Pancreas (tissue), 10 donors: ENCODE results near the gene VEPH1. TPM values are rescaled to one million over a fixed set of nuclear protein-coding genes. Genes with fewer than 3 reads are reported as not detected.

Experiments used
- ATAC-seq, 4 donors: fragments of 200-7000 bp; cut with Tn5 transposase; one replicate each; pipeline versions ENCODE4 v1.8.0 to v1.9.1; 2020; ENCODE audit warnings: mild to moderate bottlenecking in 4 of 4, moderate library complexity in 4 of 4
- DNase-seq, 6 donors: peaks; one replicate each; pipeline ENCODE4 v3.0.0-alpha.2; 2020
- FAIRE-seq: peaks from 2 replicates; lab custom pipeline; 2012; peaks lifted over from hg19 to GRCh38; lab: Jason Lieb, UNC
- H3K27ac ChIP-seq, 4 donors: fragments of 200-600 bp; sonication (generic); 1 replicate in 3 of 4; 2 replicates in 1 of 4; pipeline versions ENCODE4 v1.5.0 to v1.8.0; 2020
- H3K27me3 ChIP-seq, 4 donors: fragments of 200-600 bp; one replicate each; pipeline ENCODE4 v1.8.0; 2021
- H3K36me3 ChIP-seq, 3 donors: fragments of 200-600 bp; sonication (generic) in 1 of 3; one replicate each; pipeline versions ENCODE4 v1.5.0 to v1.8.0; 2020 to 2021
- H3K4me1 ChIP-seq, 3 donors: fragments of 200-600 bp; one replicate each; pipeline ENCODE4 v1.8.0; 2021
- H3K4me3 ChIP-seq, 4 donors: fragments of 200-600 bp; sonication (generic) in 2 of 4; one replicate each; pipeline versions ENCODE4 v1.5.0 to v1.8.0; 2020 to 2021
- H3K9me3 ChIP-seq, 4 donors: fragments of 200-600 bp; one replicate each; pipeline ENCODE4 v1.8.0; 2021
- CTCF ChIP-seq, 4 donors: fragments of 200-600 bp; sonication (generic) in 3 of 4; IDR thresholded peaks; one replicate each; pipeline versions ENCODE4 v1.5.0 to v1.8.0; 2021; ENCODE audit warnings: antibody characterized with exemption in 4 of 4
- WGBS, 2 donors: extraction: QIAGEN DNeasy Blood & Tissue Kit; methylation state at CpG; one replicate each; pipeline ENCODE4 v1.1.7; 2013; 5-methylcytosine and 5-hydroxymethylcytosine counted together
- intact Hi-C, 3 donors: fragments of 100-400 bp; cut with DNase I; formaldehyde crosslinking; loops; one replicate each; pipeline versions ENCODE4 v1.11.1 to v1.14.2; 2022
- polyA plus RNA-seq, 2 donors: library from polyadenylated mRNA; stranded (reverse); fragments of 200-250 nt; gene quantifications; one replicate each; pipeline ENCODE4 v1.2.3, GENCODE V29; 2013
- total RNA-seq, 6 donors: library from RNA; stranded (reverse); fragmentation: NEBNext Ultra II Directional in 4 of 6; extraction: Animal tissue kit (Norgen Biotek cat#: 25700) in 4 of 6; gene quantifications; one replicate each; pipeline versions ENCODE4 v1.2.1 to v1.2.4, GENCODE V29; 2021 to 2023
- donor health status: healthy with polysubstance abuse.
- donor health status: DM: no; HTN: no; CAD: no; lungs with moderate emphysema.
- donor health status: DM: no; HTN: no; CAD: no.
- donor health status: control.
- donor health status: control.
- donor health status: Bipolar disorder and iron deficiency.
- donor health status: DM: yes; HTN: yes; CAD: no.
- donor health status: DM: no; HTN: no; CAD: no.
- donor health status: DM: no; HTN: no; CAD: no.
- donor health status: DM: yes; HTN: yes; CAD: no.

Gene VEPH1
- total and polyA plus RNA-seq, 8 donors = 7.6 to 18.3 (median 13.1) TPM

- Histone ChIP-seq H3K9me3 (no peaks in the 10 kb centered on the region), H3K4me1 (no peaks in the 10 kb centered on the region), H3K27me3 (no peaks in the 10 kb centered on the region), H3K27ac (no peak overlapping the region), H3K36me3 (no peaks in the 10 kb centered on the region), H3K4me3 (no peak overlapping the region)
- intact Hi-C loops = no loop called here
- TF ChIP-seq CTCF (IDR thresholded peaks at IDR 0.05) = no peak
- ATAC-seq (no peak), FAIRE-seq (no peak), DNase-seq (no peak)
Measured at GRCh38 chr3:157414861-157415260, 88.4 kb downstream of the VEPH1 start.

GRCh38 chr3:157412323-157412855 is 90.8 kb downstream of the VEPH1 start:
- Histone ChIP-seq H3K9me3 (no peaks in the 10 kb centered on the region), H3K36me3 (no peaks in the 10 kb centered on the region), H3K4me3 (no peak overlapping the region), H3K27ac (no peak overlapping the region), H3K27me3 (no peaks in the 10 kb centered on the region), H3K4me1 (no peaks in the 10 kb centered on the region)
- ATAC-seq (no peak), DNase-seq (no peak), FAIRE-seq (no peak)
- 92 to 100% methylated on average over 1 of the region's 1 CpG for WGBS, 2 donors
- TF ChIP-seq CTCF (IDR thresholded peaks at IDR 0.05) = no peak
- intact Hi-C loops = no loop called here

- intact Hi-C loops = no loop called here
- Histone ChIP-seq H3K4me3 (no peak overlapping the region), H3K9me3 (no peaks in the 10 kb centered on the region), H3K4me1 (no peaks in the 10 kb centered on the region), H3K27ac (no peak overlapping the region), H3K27me3 (no peaks in the 10 kb centered on the region), H3K36me3 (no peaks in the 10 kb centered on the region)
- no peak for ATAC-seq
- no peak for FAIRE-seq
- DNase-seq = no peak
- 60 to 71% methylated on average over 2 of the region's 2 CpGs for WGBS, 2 donors
- TF ChIP-seq CTCF (IDR thresholded peaks at IDR 0.05) = no peak
Measured at GRCh38 chr3:157410945-157411344, 92.3 kb downstream of the VEPH1 start.

- no peaks in the 10 kb centered on the region for H3K4me1 ChIP-seq
- H3K27me3 ChIP-seq = no peaks in the 10 kb centered on the region
- no peak for TF ChIP-seq CTCF (IDR thresholded peaks at IDR 0.05)
- H3K36me3 ChIP-seq = no peaks in the 10 kb centered on the region
- intact Hi-C loops = no loop called here
- WGBS, 2 donors = 86% methylated on average over 2 of the region's 2 CpGs
- H3K4me3 ChIP-seq = no peak overlapping the region
- no peak for DNase-seq
- no peaks in the 10 kb centered on the region for H3K9me3 ChIP-seq
- no peak for ATAC-seq
- no peak for FAIRE-seq
- H3K27ac ChIP-seq = no peak overlapping the region
Measured at GRCh38 chr3:157409516-157409915, 93.7 kb downstream of the VEPH1 start.

- DNase-seq = no peak
- no peaks in the 10 kb centered on the region for H3K27me3 ChIP-seq
- no peak for ATAC-seq
- no peak overlapping the region for H3K27ac ChIP-seq
- no peak for FAIRE-seq
- 86 to 88% methylated on average over 4 of the region's 4 CpGs for WGBS, 2 donors
- no peak overlapping the region for H3K4me3 ChIP-seq
- no peak for TF ChIP-seq CTCF (IDR thresholded peaks at IDR 0.05)
- H3K36me3 ChIP-seq = no peaks in the 10 kb centered on the region
- H3K9me3 ChIP-seq = no peaks in the 10 kb centered on the region
- intact Hi-C loops = no loop called here
- no peaks in the 10 kb centered on the region for H3K4me1 ChIP-seq
Measured at GRCh38 chr3:157408499-157409149, 94.6 kb downstream of the VEPH1 start.
